Measurements from ENCODE around the gene DGKD.

DGKD gene

DNA sequence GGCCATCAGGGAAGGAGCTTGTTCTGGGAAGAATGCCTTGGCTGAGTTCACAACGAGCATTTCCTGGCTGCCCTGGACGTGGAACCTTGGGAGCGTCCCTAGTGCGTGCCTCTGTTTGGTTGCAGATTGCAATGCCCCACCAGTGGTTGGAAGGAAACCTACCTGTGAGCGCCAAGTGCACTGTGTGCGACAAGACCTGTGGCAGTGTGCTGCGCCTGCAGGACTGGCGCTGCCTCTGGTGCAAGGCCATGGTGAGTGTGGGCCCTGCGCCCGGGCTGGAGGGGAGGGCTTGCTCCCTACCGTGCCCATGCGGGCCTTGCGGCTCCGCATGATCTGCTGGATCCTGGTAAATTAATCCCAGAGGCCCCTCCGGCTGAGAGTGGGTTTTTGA, 81.9 kb downstream of the DGKD start:
- no peak for DNase-seq (ENCODE audit: low read depth, low spot score)
- no peaks in the 10 kb centered on the region for H3K27me3 ChIP-seq (ENCODE audit: control insufficient read depth, insufficient read depth, low read length)
- H3K9me3 ChIP-seq (ENCODE audit: control insufficient read depth, insufficient read depth, low read length) = no peaks in the 10 kb centered on the region
- no CpG with 5 or more reads among the region's 15 CpGs for WGBS (ENCODE audit: insufficient coverage, insufficient read length)
- H3K4me1 ChIP-seq (ENCODE audit: control insufficient read depth, insufficient read depth, low read length) = no peaks in the 10 kb centered on the region
- no peak overlapping the region for H3K27ac ChIP-seq (ENCODE audit: low read length)
- no peak overlapping the region for H3K4me3 ChIP-seq (ENCODE audit: low read length)
- H3K36me3 ChIP-seq (ENCODE audit: control insufficient read depth, insufficient read depth, low read length) = 0 out of 2 replicates have a peak, but pooled peaks cover 3% of the 10 kb centered on the region

DNA sequence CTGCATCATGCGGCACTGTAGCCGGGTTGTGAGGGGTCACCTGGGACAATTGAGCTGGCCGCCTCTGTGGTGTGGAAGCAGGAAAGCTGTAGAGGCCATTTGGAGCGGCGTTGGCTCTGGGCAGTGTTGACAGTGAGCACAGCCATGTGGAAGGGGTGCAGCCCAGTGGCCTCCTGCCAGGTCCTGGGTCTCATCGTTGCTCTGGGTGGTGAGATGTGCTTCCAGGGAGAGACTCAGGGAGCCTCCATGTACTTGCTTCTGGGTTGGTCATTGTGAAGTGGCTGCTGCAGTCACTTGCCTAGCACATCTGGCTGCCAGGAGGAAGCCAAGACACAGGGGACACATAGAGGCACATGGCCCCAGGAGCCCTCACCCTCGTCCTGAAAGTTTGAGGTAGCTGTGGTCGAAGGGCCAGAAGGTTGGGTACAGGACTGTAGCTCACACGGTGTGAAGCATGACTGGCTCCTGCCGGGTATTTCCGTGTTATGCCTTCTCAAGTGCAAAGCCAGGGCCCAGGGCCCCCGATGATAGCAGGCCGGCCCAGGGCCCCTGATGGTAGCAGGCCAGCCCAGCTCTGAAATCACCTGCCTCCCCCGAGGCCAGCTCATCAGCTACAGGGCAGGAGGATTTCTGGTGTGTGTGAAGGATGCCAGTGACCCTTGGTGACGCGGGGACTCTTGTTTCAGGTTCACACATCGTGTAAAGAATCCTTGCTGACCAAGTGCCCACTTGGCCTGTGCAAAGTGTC, 82.6 kb downstream of the DGKD start:
- H3K36me3 ChIP-seq (ENCODE audit: control insufficient read depth, insufficient read depth, low read length) = 0 out of 2 replicates have a peak, but pooled peaks cover 3% of the 10 kb centered on the region
- WGBS (ENCODE audit: insufficient coverage, insufficient read length) = no CpG with 5 or more reads among the region's 17 CpGs

DNA sequence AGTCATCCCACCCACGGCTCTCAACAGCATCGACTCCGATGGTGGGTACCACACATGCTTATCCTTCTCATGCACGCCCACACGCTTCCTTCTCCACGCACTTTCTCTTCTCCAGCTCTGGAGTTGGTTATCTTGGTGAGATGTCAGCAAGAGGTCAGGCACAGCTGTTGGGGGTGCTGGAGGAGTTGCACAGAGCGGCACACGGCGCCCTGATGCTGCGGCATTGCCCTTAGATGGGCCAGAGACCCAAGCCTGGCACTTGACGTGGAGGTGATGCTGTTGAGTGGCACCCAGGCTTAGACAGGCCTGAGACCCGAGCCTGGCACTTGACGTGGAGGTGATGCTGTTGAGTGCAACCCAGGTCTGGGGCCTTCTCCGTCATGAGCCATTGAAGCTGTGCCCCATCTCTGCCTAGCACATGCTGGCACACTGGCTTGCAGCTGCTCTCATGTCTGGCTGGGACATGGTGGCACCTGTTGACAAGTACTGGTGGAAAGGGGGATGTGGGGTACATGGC, 83.2 kb downstream of the DGKD start:
- Histone ChIP-seq H3K27me3 (ENCODE audit: control insufficient read depth, insufficient read depth, low read length) (no peaks in the 10 kb centered on the region), H3K4me1 (ENCODE audit: control insufficient read depth, insufficient read depth, low read length) (no peaks in the 10 kb centered on the region), H3K27ac (ENCODE audit: low read length) (no peak overlapping the region), H3K36me3 (ENCODE audit: control insufficient read depth, insufficient read depth, low read length) (0 out of 2 replicates have a peak, but pooled peaks cover 3% of the 10 kb centered on the region), H3K4me3 (ENCODE audit: low read length) (no peak overlapping the region), H3K9me3 (ENCODE audit: control insufficient read depth, insufficient read depth, low read length) (no peaks in the 10 kb centered on the region)
- no CpG with 5 or more reads among the region's 14 CpGs for WGBS (ENCODE audit: insufficient coverage, insufficient read length)
- DNase-seq (ENCODE audit: low read depth, low spot score) = no peak

More for the DNA sequence above, 82.6 kb downstream of the DGKD start:
- Histone ChIP-seq H3K4me3 (ENCODE audit: low read length) (no peak overlapping the region), H3K27me3 (ENCODE audit: control insufficient read depth, insufficient read depth, low read length) (no peaks in the 10 kb centered on the region), H3K27ac (ENCODE audit: low read length) (no peak overlapping the region), H3K9me3 (ENCODE audit: control insufficient read depth, insufficient read depth, low read length) (no peaks in the 10 kb centered on the region), H3K4me1 (ENCODE audit: control insufficient read depth, insufficient read depth, low read length) (no peaks in the 10 kb centered on the region)
- DNase-seq (ENCODE audit: low read depth, low spot score) = no peak

DNA sequence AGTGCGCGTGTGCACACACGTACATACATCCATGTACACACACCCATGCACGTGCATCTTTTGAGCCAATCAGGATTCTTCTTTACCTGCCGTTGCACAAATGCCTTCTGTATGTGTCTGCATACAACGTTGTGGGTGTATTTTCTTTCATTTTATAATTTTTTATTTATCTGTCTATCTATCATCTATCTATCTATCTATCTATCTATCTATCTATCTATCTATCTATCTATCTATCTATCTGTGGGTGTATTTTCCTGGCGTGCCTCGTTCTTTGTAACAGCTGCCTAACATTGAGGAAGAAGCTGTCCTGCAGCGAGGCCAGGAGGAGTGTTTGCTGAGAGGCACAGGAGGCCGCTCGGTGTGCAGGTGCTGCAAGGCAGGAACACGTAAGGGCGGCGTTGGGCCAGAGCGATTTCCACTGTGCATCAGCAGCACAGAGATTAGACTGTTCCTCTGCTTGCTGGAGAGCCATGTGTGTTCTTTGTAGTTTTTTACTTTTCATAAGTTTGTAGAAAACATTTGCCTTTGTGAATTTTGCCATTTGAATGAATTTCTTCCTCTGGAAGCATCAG, 84.4 kb downstream of the DGKD start:
- no peak overlapping the region for H3K27ac ChIP-seq (ENCODE audit: low read length)
- H3K27me3 ChIP-seq (ENCODE audit: control insufficient read depth, insufficient read depth, low read length) = no peaks in the 10 kb centered on the region
- WGBS (ENCODE audit: insufficient coverage, insufficient read length) = no CpG with 5 or more reads among the region's 15 CpGs
- H3K4me3 ChIP-seq (ENCODE audit: low read length) = no peak overlapping the region
- no peaks in the 10 kb centered on the region for H3K4me1 ChIP-seq (ENCODE audit: control insufficient read depth, insufficient read depth, low read length)
- no peak for DNase-seq (ENCODE audit: low read depth, low spot score)
- 0 out of 2 replicates have a peak, but pooled peaks cover 3% of the 10 kb centered on the region for H3K36me3 ChIP-seq (ENCODE audit: control insufficient read depth, insufficient read depth, low read length)
- no peaks in the 10 kb centered on the region for H3K9me3 ChIP-seq (ENCODE audit: control insufficient read depth, insufficient read depth, low read length)

DNA sequence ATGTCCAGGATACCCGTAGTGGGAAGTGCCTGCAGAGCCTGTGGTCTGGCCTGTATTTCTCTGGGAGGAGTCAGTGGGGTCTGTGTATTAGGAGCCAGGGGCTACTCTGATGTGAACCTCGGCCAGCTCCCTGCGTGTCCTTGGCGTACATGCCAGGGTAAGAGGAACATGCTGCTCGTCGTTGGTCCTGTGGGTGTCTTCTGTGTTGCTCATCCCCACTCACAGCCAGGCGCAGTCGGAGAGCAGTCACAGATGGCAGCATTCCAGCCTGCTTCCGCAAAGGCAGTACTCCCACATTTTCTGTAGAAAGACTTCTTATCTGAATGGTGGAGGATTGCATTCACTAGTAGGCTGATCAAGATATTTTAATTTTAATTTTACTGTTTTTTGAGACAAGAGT, 84.9 kb downstream of the DGKD start:
- Histone ChIP-seq H3K27me3 (ENCODE audit: control insufficient read depth, insufficient read depth, low read length) (no peaks in the 10 kb centered on the region), H3K36me3 (ENCODE audit: control insufficient read depth, insufficient read depth, low read length) (0 out of 2 replicates have a peak, but pooled peaks cover 3% of the 10 kb centered on the region), H3K4me1 (ENCODE audit: control insufficient read depth, insufficient read depth, low read length) (no peaks in the 10 kb centered on the region), H3K4me3 (ENCODE audit: low read length) (no peak overlapping the region), H3K27ac (ENCODE audit: low read length) (no peak overlapping the region), H3K9me3 (ENCODE audit: control insufficient read depth, insufficient read depth, low read length) (no peaks in the 10 kb centered on the region)
- WGBS (ENCODE audit: insufficient coverage, insufficient read length) = no CpG with 5 or more reads among the region's 9 CpGs
- no peak for DNase-seq (ENCODE audit: low read depth, low spot score)

DNA sequence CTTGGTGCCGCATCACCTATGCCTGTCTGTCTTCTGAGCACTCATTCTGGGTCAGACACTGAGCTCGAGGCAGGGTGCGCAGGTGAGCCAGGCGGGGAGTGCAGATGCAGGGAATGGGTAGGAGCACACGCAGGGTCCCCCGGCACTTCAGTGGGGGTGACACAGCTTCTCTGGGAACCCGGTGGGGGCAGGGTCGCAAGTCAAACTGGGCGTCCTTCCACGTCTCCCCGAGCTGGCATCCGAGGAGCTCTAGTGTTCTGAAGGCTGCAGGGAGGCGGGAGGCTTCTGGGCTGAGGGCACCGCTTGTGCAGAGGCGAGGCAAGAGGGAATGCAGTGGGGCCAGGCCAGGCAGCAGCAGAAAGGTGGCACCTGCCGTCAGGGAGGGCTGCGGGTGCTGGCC, 86.0 kb downstream of the DGKD start:
- Histone ChIP-seq H3K9me3 (ENCODE audit: control insufficient read depth, insufficient read depth, low read length) (no peaks in the 10 kb centered on the region), H3K27me3 (ENCODE audit: control insufficient read depth, insufficient read depth, low read length) (no peaks in the 10 kb centered on the region), H3K4me1 (ENCODE audit: control insufficient read depth, insufficient read depth, low read length) (no peaks in the 10 kb centered on the region), H3K36me3 (ENCODE audit: control insufficient read depth, insufficient read depth, low read length) (0 out of 2 replicates have a peak, but pooled peaks cover 3% of the 10 kb centered on the region), H3K27ac (ENCODE audit: low read length) (no peak overlapping the region), H3K4me3 (ENCODE audit: low read length) (no peak overlapping the region)
- WGBS (ENCODE audit: insufficient coverage, insufficient read length) = no CpG with 5 or more reads among the region's 17 CpGs
- DNase-seq (ENCODE audit: low read depth, low spot score) = no peak

DNA sequence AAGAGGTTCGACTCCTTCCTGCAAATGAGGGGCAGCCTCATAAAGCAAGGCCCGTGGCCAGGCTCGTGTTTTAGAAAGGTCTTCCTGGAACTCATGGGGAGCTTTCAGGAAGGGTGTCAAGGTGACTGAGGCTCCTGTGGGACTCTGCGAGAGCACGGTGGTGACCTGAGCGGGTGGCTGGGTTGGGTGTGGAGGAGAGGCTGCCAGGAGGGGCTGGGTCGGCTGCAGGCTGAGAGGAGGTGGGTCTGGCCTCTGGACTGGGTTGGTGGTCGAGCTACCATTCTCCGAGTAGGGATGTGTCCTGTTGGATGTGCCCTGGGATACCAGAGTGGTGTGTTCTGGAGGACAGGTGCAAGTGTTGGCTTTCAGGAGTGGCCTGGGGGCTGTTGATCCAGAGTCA, 86.4 kb downstream of the DGKD start:
- no peak overlapping the region for H3K27ac ChIP-seq (ENCODE audit: low read length)
- no peaks in the 10 kb centered on the region for H3K4me1 ChIP-seq (ENCODE audit: control insufficient read depth, insufficient read depth, low read length)
- no CpG with 5 or more reads among the region's 9 CpGs for WGBS (ENCODE audit: insufficient coverage, insufficient read length)
- DNase-seq (ENCODE audit: low read depth, low spot score) = no peak
- 0 out of 2 replicates have a peak, but pooled peaks cover 3% of the 10 kb centered on the region for H3K36me3 ChIP-seq (ENCODE audit: control insufficient read depth, insufficient read depth, low read length)
- no peak overlapping the region for H3K4me3 ChIP-seq (ENCODE audit: low read length)
- H3K27me3 ChIP-seq (ENCODE audit: control insufficient read depth, insufficient read depth, low read length) = no peaks in the 10 kb centered on the region
- H3K9me3 ChIP-seq (ENCODE audit: control insufficient read depth, insufficient read depth, low read length) = no peaks in the 10 kb centered on the region

DNA sequence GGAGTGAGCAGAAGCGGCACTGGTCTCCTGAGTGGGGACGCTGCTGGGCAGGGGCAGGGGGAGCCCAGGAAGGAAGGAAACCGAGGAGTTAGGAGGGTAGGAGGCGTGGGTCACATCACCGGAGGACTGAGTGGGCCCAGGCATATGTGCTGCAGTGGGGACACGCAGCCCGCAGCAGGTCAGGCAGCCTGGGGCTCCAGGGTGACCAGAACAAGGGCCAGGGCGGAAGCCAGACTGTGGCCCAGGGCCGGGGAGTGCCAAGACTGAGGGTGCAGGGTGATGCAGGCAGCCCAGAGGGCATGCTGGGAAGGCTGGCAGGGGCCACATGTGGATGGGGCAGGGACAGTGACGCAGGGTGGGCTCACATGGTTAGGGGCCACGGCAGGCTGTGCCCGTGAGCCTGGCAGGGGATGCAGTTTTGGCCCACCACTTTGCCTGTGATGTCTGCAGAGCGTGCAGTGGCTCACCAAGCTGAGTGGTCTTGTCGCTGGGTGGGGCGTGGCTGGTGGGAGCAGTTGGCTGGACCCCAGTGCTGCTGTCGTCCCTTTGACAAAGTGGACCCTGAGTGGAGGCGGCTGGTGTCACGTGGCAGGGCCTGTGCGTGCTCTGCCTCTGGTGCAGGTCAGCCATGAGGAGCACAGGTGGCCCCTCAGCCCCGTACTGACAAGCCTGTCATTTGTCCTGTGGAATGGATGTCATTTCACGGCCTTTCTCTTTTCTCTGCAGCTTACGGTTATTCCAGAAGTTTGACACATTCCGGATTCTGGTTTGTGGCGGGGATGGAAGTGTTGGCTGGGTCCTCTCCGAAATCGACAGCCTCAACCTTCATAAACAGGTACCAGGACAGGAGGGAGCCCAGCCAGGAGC, 87.1 kb downstream of the DGKD start:
- H3K36me3 ChIP-seq (ENCODE audit: control insufficient read depth, insufficient read depth, low read length) = no peaks in the 10 kb centered on the region

DNA sequence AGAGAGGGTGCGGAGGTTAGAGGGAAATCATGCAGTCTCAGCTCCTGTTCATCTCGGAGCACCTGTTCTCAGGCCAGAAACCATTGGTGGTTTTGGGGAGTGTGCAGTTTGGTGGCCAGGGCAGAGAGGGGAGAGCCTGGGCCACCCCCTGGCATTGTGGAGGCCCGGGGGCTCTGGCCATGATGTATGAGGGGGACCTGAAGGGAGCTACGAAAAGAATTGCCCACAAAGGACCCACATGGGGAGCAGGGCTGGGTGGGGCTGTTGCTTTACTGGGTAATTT, 87.7 kb downstream of the DGKD start:
- Histone ChIP-seq H3K27me3 (ENCODE audit: control insufficient read depth, insufficient read depth, low read length) (no peaks in the 10 kb centered on the region), H3K27ac (ENCODE audit: low read length) (no peak overlapping the region), H3K36me3 (ENCODE audit: control insufficient read depth, insufficient read depth, low read length) (no peaks in the 10 kb centered on the region), H3K9me3 (ENCODE audit: control insufficient read depth, insufficient read depth, low read length) (no peaks in the 10 kb centered on the region), H3K4me3 (ENCODE audit: low read length) (no peak overlapping the region), H3K4me1 (ENCODE audit: control insufficient read depth, insufficient read depth, low read length) (no peaks in the 10 kb centered on the region)
- WGBS (ENCODE audit: insufficient coverage, insufficient read length) = no CpG with 5 or more reads among the region's 4 CpGs
- no peak for DNase-seq (ENCODE audit: low read depth, low spot score)

More for the DNA sequence above, 87.1 kb downstream of the DGKD start:
- H3K27ac ChIP-seq (ENCODE audit: low read length) = no peak overlapping the region
- no peaks in the 10 kb centered on the region for H3K27me3 ChIP-seq (ENCODE audit: control insufficient read depth, insufficient read depth, low read length)
- no peak overlapping the region for H3K4me3 ChIP-seq (ENCODE audit: low read length)
- H3K4me1 ChIP-seq (ENCODE audit: control insufficient read depth, insufficient read depth, low read length) = no peaks in the 10 kb centered on the region
- no peak for DNase-seq (ENCODE audit: low read depth, low spot score)
- no CpG with 5 or more reads among the region's 26 CpGs for WGBS (ENCODE audit: insufficient coverage, insufficient read length)
- no peaks in the 10 kb centered on the region for H3K9me3 ChIP-seq (ENCODE audit: control insufficient read depth, insufficient read depth, low read length)

DNA sequence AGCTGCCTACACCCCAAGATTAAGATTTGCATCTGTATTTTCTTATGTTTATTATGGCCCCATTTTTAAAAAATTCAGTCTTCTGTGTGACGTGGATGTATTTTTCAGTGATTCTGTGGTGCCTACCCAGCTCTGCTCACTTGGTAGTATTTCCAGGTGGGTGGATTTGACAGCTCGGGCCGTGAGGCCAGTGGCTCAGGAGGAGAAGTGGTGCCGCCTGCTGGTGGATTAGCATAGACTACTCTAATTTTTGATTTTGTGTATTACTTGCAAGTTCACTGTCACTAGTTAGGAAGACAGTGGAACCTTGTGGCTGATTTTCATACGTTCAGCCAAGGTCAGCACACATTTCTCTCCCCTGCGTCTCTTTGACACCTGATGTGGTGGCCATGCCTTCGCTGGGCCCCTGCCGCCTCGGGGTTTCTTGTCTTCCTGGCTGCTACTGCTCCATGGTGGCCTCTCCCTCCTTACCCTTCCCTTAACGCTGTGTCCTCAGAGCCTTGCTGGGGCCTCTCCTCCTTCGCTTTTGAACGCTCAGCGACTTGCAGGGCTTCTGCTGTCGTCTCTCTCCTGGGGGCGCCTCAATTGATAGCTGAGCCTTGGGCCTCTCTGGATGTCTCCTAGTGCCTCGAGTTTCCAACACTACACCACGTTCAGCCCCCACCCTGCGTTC, 89.4 kb downstream of the DGKD start:
- no peak overlapping the region for H3K27ac ChIP-seq (ENCODE audit: low read length)
- H3K36me3 ChIP-seq (ENCODE audit: control insufficient read depth, insufficient read depth, low read length) = no peaks in the 10 kb centered on the region
- no CpG with 5 or more reads among the region's 18 CpGs for WGBS (ENCODE audit: insufficient coverage, insufficient read length)
- no peaks in the 10 kb centered on the region for H3K27me3 ChIP-seq (ENCODE audit: control insufficient read depth, insufficient read depth, low read length)
- DNase-seq (ENCODE audit: low read depth, low spot score) = peak; percentile 41
- no peaks in the 10 kb centered on the region for H3K4me1 ChIP-seq (ENCODE audit: control insufficient read depth, insufficient read depth, low read length)
- no peak overlapping the region for H3K4me3 ChIP-seq (ENCODE audit: low read length)
- no peaks in the 10 kb centered on the region for H3K9me3 ChIP-seq (ENCODE audit: control insufficient read depth, insufficient read depth, low read length)
